CD4-positive, alpha-beta T cell (primary cell): ENCODE data around the gene AMBRA1. TPM values are rescaled to one million over a fixed set of nuclear protein-coding genes. Genes with fewer than 3 reads are reported as not detected.

Experiments
- ATAC-seq: fragments of 200-7000 bp; cut with Tn5 transposase; one replicate; pipeline ENCODE4 v1.10.0; 2022; ENCODE audit warnings: mild to moderate bottlenecking; ENCODE audit not compliant: poor library complexity
- CTCF ChIA-PET: fragments of 350-600 bp; sonication (Branson Sonifier 250); formaldehyde crosslinking; loops from one replicate; lab custom pipeline; 2021; ENCODE audit warnings: antibody characterized with exemption, inconsistent platforms; lab: Charles Lee
- POLR2A ChIA-PET: fragments of 350-600 bp; sonication (Branson Sonifier 250); formaldehyde crosslinking; loops from one replicate; lab custom pipeline; 2021; ENCODE audit warnings: antibody characterized with exemption, inconsistent platforms; lab: Charles Lee
- DNase-seq, 14 experiments: peaks; one replicate each; pipeline ENCODE4 v3.0.0-alpha.2; 2013 to 2020; ENCODE audit warnings: mixed read lengths in 2 of 14
- H3K27ac ChIP-seq, 2 donors: one replicate each; pipeline versions ENCODE4 v1.5.1 to v1.7.0; 2013; ENCODE audit warnings: low read length in 2 of 2, low read depth in 1 of 2, mild to moderate bottlenecking in 1 of 2
- H3K27me3 ChIP-seq, 2 experiments: 1 replicate in 1 of 2; 2 replicates in 1 of 2; pipeline versions ENCODE4 v1.6.1 to v1.7.0; 2013; ENCODE audit warnings: low read length in 2 of 2, control low read depth in 1 of 2, mild to moderate bottlenecking in 1 of 2, moderate library complexity in 1 of 2; ENCODE audit not compliant: insufficient read depth in 2 of 2, control insufficient read depth in 1 of 2
- H3K36me3 ChIP-seq: one replicate; pipeline ENCODE4 v1.6.1; 2013; ENCODE audit warnings: low read length, control low read depth; ENCODE audit not compliant: insufficient read depth
- H3K4me1 ChIP-seq: one replicate; pipeline ENCODE4 v1.6.1; 2013; ENCODE audit warnings: low read length, control low read depth; ENCODE audit not compliant: insufficient read depth
- H3K4me3 ChIP-seq: one replicate; pipeline ENCODE4 v1.5.1; 2013; ENCODE audit warnings: mild to moderate bottlenecking, low read length, moderate library complexity
- H3K9me3 ChIP-seq, 2 experiments: 1 replicate in 1 of 2; 2 replicates in 1 of 2; pipeline versions ENCODE4 v1.6.1 to v1.7.0; 2013; ENCODE audit warnings: low read length in 2 of 2, mild to moderate bottlenecking in 2 of 2, control low read depth in 1 of 2, moderate library complexity in 1 of 2; ENCODE audit not compliant: control insufficient read depth in 1 of 2, insufficient read depth in 1 of 2
- H3K27ac Mint-ChIP-seq: one replicate; pipeline ENCODE4 v1.8.0; 2020; ENCODE audit warnings: mixed read lengths
- H3K27me3 Mint-ChIP-seq: one replicate; pipeline ENCODE4 v1.8.0; 2021; ENCODE audit warnings: mixed read lengths
- H3K36me3 Mint-ChIP-seq: one replicate; pipeline ENCODE4 v1.8.0; 2021; ENCODE audit warnings: low read depth, mixed read lengths
- H3K4me1 Mint-ChIP-seq: one replicate; pipeline ENCODE4 v1.8.0; 2021; ENCODE audit warnings: low read depth, mixed read lengths
- H3K4me3 Mint-ChIP-seq: one replicate; pipeline ENCODE4 v1.8.0; 2020; ENCODE audit warnings: mild to moderate bottlenecking, mixed read lengths
- H3K9me3 Mint-ChIP-seq: one replicate; pipeline ENCODE4 v1.8.0; 2020; ENCODE audit warnings: mixed read lengths
- intact Hi-C, 2 experiments: fragments of 100-400 bp; cut with DNase I in 1 of 2; cut with micrococcal nuclease in 1 of 2; formaldehyde crosslinking; loops; one replicate each; pipeline versions ENCODE4 v1.15.1 to v1.9.0; 2023 to 2025; cut with DNase I, micrococcal nuclease
- total RNA-seq, 174 experiments: library from RNA in 2 of 174; stranded (reverse) in 2 of 174; gene quantifications; one replicate each; pipeline ENCODE4 v1.2.3 and lab custom pipeline; 2021 to 2026
- TF ChIP-seq, protein P1 (sequence below): fragments of 200-600 bp; IDR thresholded peaks from one replicate; pipeline ENCODE4 v1.8.0; 2022; ENCODE audit warnings: antibody characterized with exemption, mild to moderate bottlenecking

AMBRA1 gene
- total RNA-seq, 2 experiments from 2014 or later: 29.4 to 31.9 TPM

DNA sequence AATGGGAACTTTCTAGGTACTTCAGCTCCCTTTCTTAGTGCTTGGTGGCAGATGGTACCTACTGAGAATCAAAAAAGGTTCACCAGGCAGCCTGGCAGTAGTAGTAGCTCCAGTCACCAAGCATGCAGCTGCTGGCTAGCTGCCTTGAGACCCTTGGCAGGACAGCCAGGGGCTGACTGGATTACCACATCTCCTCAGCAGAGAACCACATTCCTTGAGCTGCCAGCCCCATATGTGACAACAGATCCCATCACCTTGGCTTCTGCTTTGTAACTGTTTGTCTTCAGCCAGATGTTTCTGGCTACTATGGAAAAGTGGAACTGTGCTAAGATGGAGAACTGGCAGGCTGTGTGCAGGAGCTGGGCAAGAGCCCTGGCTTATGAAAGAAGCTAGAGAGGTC lies 162.6 kb downstream of the AMBRA1 start:
- H3K4me3 Mint-ChIP-seq: no peak overlapping the region
- no peaks in the 10 kb centered on the region for H3K9me3 Mint-ChIP-seq
- no peak for ATAC-seq
- H3K4me1 Mint-ChIP-seq: no peaks in the 10 kb centered on the region
- intact Hi-C loops: no loop called here
- TF ChIP-seq, protein P1, sequence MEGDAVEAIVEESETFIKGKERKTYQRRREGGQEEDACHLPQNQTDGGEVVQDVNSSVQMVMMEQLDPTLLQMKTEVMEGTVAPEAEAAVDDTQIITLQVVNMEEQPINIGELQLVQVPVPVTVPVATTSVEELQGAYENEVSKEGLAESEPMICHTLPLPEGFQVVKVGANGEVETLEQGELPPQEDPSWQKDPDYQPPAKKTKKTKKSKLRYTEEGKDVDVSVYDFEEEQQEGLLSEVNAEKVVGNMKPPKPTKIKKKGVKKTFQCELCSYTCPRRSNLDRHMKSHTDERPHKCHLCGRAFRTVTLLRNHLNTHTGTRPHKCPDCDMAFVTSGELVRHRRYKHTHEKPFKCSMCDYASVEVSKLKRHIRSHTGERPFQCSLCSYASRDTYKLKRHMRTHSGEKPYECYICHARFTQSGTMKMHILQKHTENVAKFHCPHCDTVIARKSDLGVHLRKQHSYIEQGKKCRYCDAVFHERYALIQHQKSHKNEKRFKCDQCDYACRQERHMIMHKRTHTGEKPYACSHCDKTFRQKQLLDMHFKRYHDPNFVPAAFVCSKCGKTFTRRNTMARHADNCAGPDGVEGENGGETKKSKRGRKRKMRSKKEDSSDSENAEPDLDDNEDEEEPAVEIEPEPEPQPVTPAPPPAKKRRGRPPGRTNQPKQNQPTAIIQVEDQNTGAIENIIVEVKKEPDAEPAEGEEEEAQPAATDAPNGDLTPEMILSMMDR: no peak
- H3K36me3 ChIP-seq: peaks cover 69% of the 10 kb centered on the region
- ChIA-PET POLR2A (no interaction called here), CTCF (no interaction called here)
- H3K36me3 Mint-ChIP-seq: peaks cover 97% of the 10 kb centered on the region
- no peak overlapping the region for H3K27ac ChIP-seq
- no peak overlapping the region for H3K4me3 ChIP-seq
- H3K4me1 ChIP-seq: no peaks in the 10 kb centered on the region
- no peaks in the 10 kb centered on the region for H3K27me3 ChIP-seq
- no peak overlapping the region for H3K27ac Mint-ChIP-seq
- no peaks in the 10 kb centered on the region for H3K27me3 Mint-ChIP-seq
- DNase-seq: no peak
- H3K9me3 ChIP-seq: no peaks in the 10 kb centered on the region

DNA sequence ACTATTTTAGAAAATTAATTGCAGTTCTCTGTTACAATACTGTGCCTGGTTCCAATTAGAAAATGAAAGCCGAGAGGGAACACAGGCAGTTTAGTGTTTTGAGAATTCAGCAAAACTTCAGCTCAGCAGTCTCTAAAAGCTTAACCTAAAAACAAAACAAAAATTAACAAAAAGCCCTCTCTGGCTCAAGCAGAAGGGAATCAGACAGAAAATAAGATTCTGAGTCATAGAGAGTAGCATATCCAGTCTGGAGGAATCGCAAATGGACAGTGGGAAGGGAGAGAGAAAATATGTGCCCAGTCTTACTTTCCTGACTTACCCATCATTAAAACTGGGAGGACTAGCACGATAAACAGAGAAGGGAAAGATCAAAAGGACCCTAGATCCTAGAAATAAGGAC lies 164.1 kb downstream of the AMBRA1 start:
- Mint-ChIP-seq H3K4me1 (no peaks in the 10 kb centered on the region), H3K9me3 (no peaks in the 10 kb centered on the region), H3K27me3 (no peaks in the 10 kb centered on the region), H3K4me3 (no peak overlapping the region), H3K27ac (no peak overlapping the region), H3K36me3 (peaks cover 88% of the 10 kb centered on the region)
- Histone ChIP-seq H3K27ac (no peak overlapping the region), H3K4me3 (no peak overlapping the region), H3K9me3 (no peaks in the 10 kb centered on the region), H3K27me3 (no peaks in the 10 kb centered on the region), H3K36me3 (peaks cover 58% of the 10 kb centered on the region), H3K4me1 (no peaks in the 10 kb centered on the region)
- CTCF ChIA-PET: no interaction called here
- ATAC-seq (no peak), DNase-seq (no peak)
- intact Hi-C loops: no loop called here
- POLR2A ChIA-PET: no interaction called here
- TF ChIP-seq, protein P1: no peak

DNA sequence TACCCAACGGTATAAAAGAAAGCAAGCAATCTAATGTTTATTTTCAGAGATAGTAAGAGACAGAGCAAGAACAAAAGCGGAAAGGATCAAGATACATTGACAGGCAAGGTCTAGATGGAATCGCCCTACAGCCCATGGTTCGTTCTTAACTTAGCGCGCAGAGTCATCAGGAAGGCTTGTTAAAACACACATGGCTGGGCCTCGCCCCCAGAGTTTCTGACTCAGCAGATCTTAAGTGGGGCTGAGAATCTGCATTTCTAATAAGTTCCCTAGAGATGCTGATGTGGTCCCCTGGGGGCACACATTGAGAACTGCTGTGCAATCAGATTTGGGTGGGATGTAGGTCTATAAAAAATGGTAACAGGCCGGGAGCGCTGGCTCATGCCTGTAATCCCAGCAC lies 166.5 kb downstream of the AMBRA1 start:
- intact Hi-C loops: no loop called here

More for the DNA sequence above, 166.5 kb downstream of the AMBRA1 start:
- no peak overlapping the region for H3K27ac ChIP-seq
- peaks cover 54% of the 10 kb centered on the region for H3K36me3 ChIP-seq
- H3K4me3 ChIP-seq: no peak overlapping the region
- TF ChIP-seq, protein P1: no peak
- H3K27ac Mint-ChIP-seq: no peak overlapping the region
- ChIA-PET CTCF (no interaction called here), POLR2A (no interaction called here)
- no peak for ATAC-seq
- H3K36me3 Mint-ChIP-seq: peaks cover 78% of the 10 kb centered on the region
- no peak for DNase-seq
- H3K27me3 Mint-ChIP-seq: no peaks in the 10 kb centered on the region
- H3K4me1 ChIP-seq: no peaks in the 10 kb centered on the region
- no peak overlapping the region for H3K4me3 Mint-ChIP-seq
- no peaks in the 10 kb centered on the region for H3K9me3 ChIP-seq
- no peaks in the 10 kb centered on the region for H3K4me1 Mint-ChIP-seq
- no peaks in the 10 kb centered on the region for H3K9me3 Mint-ChIP-seq
- no peaks in the 10 kb centered on the region for H3K27me3 ChIP-seq
